Breast epithelium (tissue), 4 donors: ENCODE results near the gene PFN1. TPM values are rescaled to one million over a fixed set of nuclear protein-coding genes. Genes with fewer than 3 reads are reported as not detected.
A peak's percentile ranks its signal among the peaks of the same experiment; 100 is the strongest.

Experiments used
- DNase-seq, 2 donors: peaks; one replicate each; pipeline ENCODE4 v3.0.0-alpha.2; 2019; ENCODE audit warnings: low spot score in 2 of 2
- H3K27ac ChIP-seq, 2 donors: fragments of 200-600 bp; sonication (generic) in 1 of 2; one replicate each; pipeline ENCODE4 v1.5.1; 2016 to 2019; ENCODE audit warnings: mild to moderate bottlenecking in 1 of 2
- H3K27me3 ChIP-seq, 2 donors: fragments of 200-600 bp; sonication (generic) in 1 of 2; one replicate each; pipeline versions ENCODE4 v1.5.1 to v1.6.0; 2017 to 2019; ENCODE audit warnings: control low read depth in 1 of 2, mild to moderate bottlenecking in 1 of 2
- H3K36me3 ChIP-seq: fragments of 200-600 bp; one replicate; pipeline ENCODE4 v1.5.1; 2019
- H3K4me1 ChIP-seq, 2 donors: fragments of 200-600 bp; sonication (generic); one replicate each; pipeline ENCODE4 v1.5.1; 2016 to 2019; ENCODE audit warnings: control low read depth in 1 of 2
- H3K4me3 ChIP-seq, 3 donors: fragments of 200-600 bp; sonication (generic); 1 replicate in 2 of 3; 2 replicates in 1 of 3; pipeline ENCODE4 v1.5.1; 2016 to 2019; ENCODE audit warnings: mild to moderate bottlenecking in 3 of 3, moderate library complexity in 2 of 3
- H3K9me3 ChIP-seq, 2 donors: fragments of 200-600 bp; sonication (generic) in 1 of 2; one replicate each; pipeline ENCODE4 v1.5.1; 2016 to 2019; ENCODE audit warnings: control low read depth in 1 of 2
- POLR2A ChIP-seq: fragments of 450-650 bp; IDR thresholded peaks from one replicate; pipeline ENCODE4 v1.6.1; 2016; ENCODE audit warnings: antibody characterized with exemption, mild to moderate bottlenecking, moderate library complexity
- POLR2AphosphoS5 ChIP-seq, 3 donors: sonication (generic); formaldehyde crosslinking; IDR thresholded peaks; one replicate each; pipeline ENCODE4 v1.6.1; 2017; ENCODE audit warnings: antibody characterized with exemption in 3 of 3
- intact Hi-C: fragments of 100-400 bp; cut with DNase I; formaldehyde crosslinking; loops from one replicate; pipeline ENCODE4 v1.15.1; 2023; ENCODE audit warnings: low total_unique reads
- total RNA-seq, 3 donors: library from RNA; depleted of rRNA; stranded (reverse); fragments of >200 nt; gene quantifications; one replicate each; pipeline ENCODE4 v1.1.0, GENCODE V29; 2016
- TF ChIP-seq, protein P1 (sequence below), 3 donors: fragments of 450-650 bp; IDR thresholded peaks; one replicate each; pipeline ENCODE4 v1.5.1; 2016 to 2017; ENCODE audit warnings: antibody characterized with exemption in 3 of 3, mild to moderate bottlenecking in 3 of 3, moderate library complexity in 3 of 3

PFN1 gene
- total RNA-seq, 3 donors from 2014 or later = 290 to 487 (median 379) TPM

DNA sequence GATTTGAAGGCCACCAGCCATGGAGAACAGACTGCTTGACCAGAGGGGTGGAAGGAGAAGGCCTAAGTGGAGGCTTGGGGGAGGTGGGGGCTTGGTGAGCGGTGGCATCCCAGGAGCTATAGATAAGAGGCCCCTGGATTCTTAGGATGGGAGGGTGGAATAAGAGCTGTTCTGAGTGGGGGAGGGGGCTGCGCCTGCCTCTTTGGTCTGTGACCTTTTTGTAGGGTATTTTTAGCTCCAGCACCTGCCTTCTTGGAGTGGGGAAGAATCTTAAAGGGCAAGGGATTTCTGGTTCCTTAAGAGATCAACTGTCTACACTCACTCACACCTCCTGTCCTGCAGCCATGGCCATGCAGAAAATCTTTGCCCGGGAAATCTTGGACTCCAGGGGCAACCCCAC lies 3.2 kb upstream of the PFN1 start:
- Histone ChIP-seq H3K36me3 (no peaks in the 10 kb centered on the region), H3K4me3 (no peak overlapping the region), H3K27me3 (no peaks in the 10 kb centered on the region), H3K27ac (no peak overlapping the region), H3K9me3 (no peaks in the 10 kb centered on the region), H3K4me1 (peaks cover 0 to 9% of the 10 kb centered on the region in 2 donors)
- TF ChIP-seq, protein P1, sequence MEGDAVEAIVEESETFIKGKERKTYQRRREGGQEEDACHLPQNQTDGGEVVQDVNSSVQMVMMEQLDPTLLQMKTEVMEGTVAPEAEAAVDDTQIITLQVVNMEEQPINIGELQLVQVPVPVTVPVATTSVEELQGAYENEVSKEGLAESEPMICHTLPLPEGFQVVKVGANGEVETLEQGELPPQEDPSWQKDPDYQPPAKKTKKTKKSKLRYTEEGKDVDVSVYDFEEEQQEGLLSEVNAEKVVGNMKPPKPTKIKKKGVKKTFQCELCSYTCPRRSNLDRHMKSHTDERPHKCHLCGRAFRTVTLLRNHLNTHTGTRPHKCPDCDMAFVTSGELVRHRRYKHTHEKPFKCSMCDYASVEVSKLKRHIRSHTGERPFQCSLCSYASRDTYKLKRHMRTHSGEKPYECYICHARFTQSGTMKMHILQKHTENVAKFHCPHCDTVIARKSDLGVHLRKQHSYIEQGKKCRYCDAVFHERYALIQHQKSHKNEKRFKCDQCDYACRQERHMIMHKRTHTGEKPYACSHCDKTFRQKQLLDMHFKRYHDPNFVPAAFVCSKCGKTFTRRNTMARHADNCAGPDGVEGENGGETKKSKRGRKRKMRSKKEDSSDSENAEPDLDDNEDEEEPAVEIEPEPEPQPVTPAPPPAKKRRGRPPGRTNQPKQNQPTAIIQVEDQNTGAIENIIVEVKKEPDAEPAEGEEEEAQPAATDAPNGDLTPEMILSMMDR (IDR thresholded peaks at IDR 0.05) = no peak
- TF ChIP-seq POLR2AphosphoS5 (IDR thresholded peaks at IDR 0.05) = no peak
- TF ChIP-seq POLR2A = no peak
- DNase-seq = no peak
- intact Hi-C loops = no loop called here

DNA sequence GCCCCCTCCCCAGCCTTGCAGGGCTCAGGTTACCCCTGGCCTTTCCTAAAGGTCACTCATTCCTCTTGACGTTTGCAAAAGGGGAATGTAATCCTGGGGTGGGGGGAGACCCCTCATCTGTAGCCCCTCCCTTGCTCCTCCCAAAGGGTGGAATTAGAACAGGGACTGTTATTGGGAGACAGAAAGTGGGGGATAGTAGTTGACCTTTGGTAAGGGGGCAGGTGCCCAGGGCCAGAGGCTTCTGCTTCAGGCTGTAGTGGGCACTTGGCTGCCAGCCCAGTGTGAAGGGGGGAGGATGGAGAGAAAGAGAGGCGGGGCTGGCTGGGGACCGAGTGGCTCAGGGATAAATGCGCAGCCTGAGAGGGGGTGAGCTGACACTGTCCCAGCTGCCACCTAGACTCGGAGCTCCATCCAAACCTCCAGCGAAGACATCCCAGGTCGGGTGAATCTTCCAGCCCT lies 2.4 kb upstream of the PFN1 start, which contains the start of gene ENO3:
TSS of gene ENO3 (plus strand) at position 374 of the 459 bp plus-strand sequence. CDS start 711 bp downstream, outside the sequence.
- Histone ChIP-seq H3K36me3 (no peaks in the 10 kb centered on the region), H3K9me3 (no peaks in the 10 kb centered on the region), H3K4me1 (peaks cover 5 to 16% of the 10 kb centered on the region in 2 donors), H3K4me3 (peak within 1 kb of the TSS; percentile 98 to 100 (median 99)), H3K27me3 (no peaks in the 10 kb centered on the region), H3K27ac (peak within 1 kb of the TSS; percentile 97 to 99)
- TF ChIP-seq POLR2AphosphoS5 (IDR thresholded peaks at IDR 0.05) = no peak
- TF ChIP-seq POLR2A = no peak
- TF ChIP-seq, protein P1 (IDR thresholded peaks at IDR 0.05) = no peak
- no peak for DNase-seq
- intact Hi-C loops = no loop called here

DNA sequence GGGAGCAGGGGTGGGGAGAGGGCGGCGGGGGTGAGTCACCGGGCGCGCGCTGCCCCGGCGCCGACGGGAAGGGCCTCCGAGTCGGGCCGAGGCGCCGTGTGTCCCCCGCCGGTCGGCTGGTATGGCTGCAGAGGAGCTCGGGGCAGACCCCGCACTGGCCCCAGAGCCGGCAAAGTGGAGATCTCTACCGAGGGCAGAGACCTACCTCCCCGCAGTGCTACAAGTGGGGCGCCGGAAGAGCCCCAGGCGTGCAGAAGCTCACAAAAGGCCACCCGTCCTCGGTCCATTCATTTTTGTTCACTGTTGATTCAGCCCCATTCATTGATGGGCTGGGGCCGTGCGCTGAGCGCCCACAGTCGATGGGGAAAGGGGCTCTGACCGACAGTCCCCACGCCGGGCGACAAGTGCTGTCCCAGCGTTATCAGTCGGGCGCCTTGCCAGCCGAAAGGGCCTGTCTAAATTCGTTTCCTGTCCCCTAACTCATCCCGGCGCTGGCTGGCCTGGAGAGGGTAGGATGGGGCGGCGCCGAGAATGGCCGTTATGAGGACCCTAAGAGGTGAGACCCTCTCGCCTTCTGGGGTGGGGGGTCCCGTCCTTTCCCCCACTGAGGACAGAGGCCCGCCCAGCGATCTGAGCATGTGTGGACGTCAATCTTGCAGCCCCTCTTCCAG lies 1.9 kb upstream of the PFN1 start:
- DNase-seq = no peak
- H3K27me3 ChIP-seq = no peaks in the 10 kb centered on the region
- peaks cover 8 to 22% of the 10 kb centered on the region in 2 donors for H3K4me1 ChIP-seq
- intact Hi-C loops = no loop called here
- H3K27ac ChIP-seq = peak overlapping the region; percentile 97 to 99
- TF ChIP-seq, protein P1 (IDR thresholded peaks at IDR 0.05) = no peak
- TF ChIP-seq POLR2AphosphoS5 (IDR thresholded peaks at IDR 0.05) = no peak
- no peak for TF ChIP-seq POLR2A
- no peaks in the 10 kb centered on the region for H3K9me3 ChIP-seq
- H3K36me3 ChIP-seq = no peaks in the 10 kb centered on the region
- peak overlapping the region; percentile 98 to 100 (median 99) for H3K4me3 ChIP-seq

DNA sequence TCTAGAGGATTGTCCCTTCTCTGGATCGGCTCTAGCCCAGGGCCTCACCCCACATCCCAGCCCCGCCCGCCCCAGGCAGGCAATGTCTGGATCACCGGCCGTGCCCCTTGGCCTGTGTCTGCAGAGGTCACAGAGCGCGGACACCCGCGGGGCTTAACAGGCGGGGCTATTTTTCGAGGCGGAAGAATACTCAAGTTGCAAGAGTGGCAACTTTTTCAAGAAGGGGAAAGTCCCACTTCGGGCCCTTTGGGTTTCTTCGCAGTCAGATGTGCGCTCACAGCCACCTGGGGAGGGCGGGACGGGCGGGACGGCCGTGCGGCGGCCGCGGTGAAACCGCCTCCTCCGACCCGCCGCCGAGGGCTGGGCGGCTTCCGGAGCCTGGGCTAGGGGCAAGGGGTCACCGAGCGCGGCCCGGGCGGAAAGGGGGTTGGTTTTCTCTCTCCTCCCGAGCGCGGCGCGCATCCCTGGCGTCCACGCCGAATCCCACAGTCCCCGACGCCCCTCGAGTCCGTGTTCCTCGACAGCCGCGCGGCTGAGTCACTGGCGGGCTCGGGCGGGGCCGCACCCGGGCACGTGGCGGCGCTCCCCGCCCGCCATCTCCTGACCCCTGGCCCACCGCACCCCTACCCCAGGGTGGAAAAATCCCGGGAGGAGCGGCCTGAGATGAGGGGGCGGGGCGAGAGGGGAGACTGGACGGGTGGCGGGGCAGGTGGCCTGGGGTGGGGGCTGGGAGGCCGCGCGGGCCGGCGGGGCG lies 1.2 kb upstream of the PFN1 start:
- Histone ChIP-seq H3K36me3 (no peaks in the 10 kb centered on the region), H3K27ac (peak overlapping the region; percentile 97 to 99), H3K9me3 (no peaks in the 10 kb centered on the region), H3K4me3 (peak overlapping the region; percentile 98 to 100 (median 99)), H3K4me1 (peaks cover 8 to 29% of the 10 kb centered on the region in 2 donors), H3K27me3 (no peaks in the 10 kb centered on the region)
- TF ChIP-seq, protein P1 (IDR thresholded peaks at IDR 0.05) = no peak
- TF ChIP-seq POLR2AphosphoS5 (IDR thresholded peaks at IDR 0.05) = peak in 1 of 3 donors; percentile 13
- peak; percentile 59 to 68 for DNase-seq
- intact Hi-C loops = loop anchor here (2.0 kb wide), 1 partner anchor 19 kb away; no protein-coding TSS in a partner anchor
